H9 (cell line): ENCODE results near the gene CALHM5. TPM values are rescaled to one million over a fixed set of nuclear protein-coding genes. Genes with fewer than 3 reads are reported as not detected.

ENCODE experiments used
- DNase-seq: peaks from one replicate; pipeline ENCODE4 v3.0.0-alpha.2; 2017
- H2AFZ ChIP-seq: one replicate; pipeline ENCODE4 v1.6.1; 2013; ENCODE audit warnings: mild to moderate bottlenecking, low read length, control low read depth, moderate library complexity
- H2AK5ac ChIP-seq: 2 replicates; pipeline ENCODE4 v1.6.1; 2013; ENCODE audit warnings: low read length, control low read depth, mixed read lengths; ENCODE audit not compliant: insufficient read length
- H2BK120ac ChIP-seq: one replicate; pipeline ENCODE4 v1.6.1; 2013; ENCODE audit warnings: low read depth, mild to moderate bottlenecking, low read length, control low read depth, inconsistent platforms; ENCODE audit not compliant: poor library complexity, severe bottlenecking
- H2BK12ac ChIP-seq: 2 replicates; pipeline ENCODE4 v1.6.1; 2013; ENCODE audit warnings: low read length, control low read depth, mixed read lengths, low read depth; ENCODE audit not compliant: insufficient read length
- H2BK15ac ChIP-seq: 2 replicates; pipeline ENCODE4 v1.6.1; 2013; ENCODE audit warnings: low read depth, low read length, control low read depth
- H2BK20ac ChIP-seq: one replicate; pipeline ENCODE4 v1.6.1; 2013; ENCODE audit warnings: low read depth, mild to moderate bottlenecking, low read length, control low read depth, inconsistent platforms; ENCODE audit not compliant: poor library complexity, severe bottlenecking
- H2BK5ac ChIP-seq: 2 replicates; pipeline ENCODE4 v1.6.1; 2013; ENCODE audit warnings: low read length, control low read depth, mixed read lengths; ENCODE audit not compliant: insufficient read length
- H3K14ac ChIP-seq: 2 replicates; pipeline ENCODE4 v1.6.1; 2013; ENCODE audit warnings: low read length, control low read depth; ENCODE audit not compliant: insufficient read depth
- H3K18ac ChIP-seq: 2 replicates; pipeline ENCODE4 v1.6.1; 2013; ENCODE audit warnings: low read depth, mild to moderate bottlenecking, mixed read lengths, low read length, control low read depth; ENCODE audit not compliant: insufficient read length
- H3K23ac ChIP-seq: 2 replicates; pipeline ENCODE4 v1.6.1; 2013; ENCODE audit warnings: low read length, control low read depth, mixed read lengths, low read depth; ENCODE audit not compliant: insufficient read length
- H3K23me2 ChIP-seq: 2 replicates; pipeline ENCODE4 v1.6.1; 2013; ENCODE audit warnings: low read depth, mild to moderate bottlenecking, mixed read lengths, low read length, control low read depth; ENCODE audit not compliant: insufficient read length, poor library complexity, severe bottlenecking
- H3K27ac ChIP-seq: 2 replicates; pipeline ENCODE4 v1.5.1; 2013; ENCODE audit warnings: low read length, control low read depth, mixed read lengths, low read depth; ENCODE audit not compliant: insufficient read length
- H3K27me3 ChIP-seq: 2 replicates; pipeline ENCODE4 v1.6.1; 2013; ENCODE audit warnings: low read length, control low read depth, inconsistent platforms; ENCODE audit not compliant: insufficient read depth
- H3K4ac ChIP-seq: 2 replicates; pipeline ENCODE4 v1.6.1; 2013; ENCODE audit warnings: low read depth, mild to moderate bottlenecking, control low read depth, inconsistent platforms, low read length, moderate library complexity
- H3K4me1 ChIP-seq: 2 replicates; pipeline ENCODE4 v1.6.1; 2013; ENCODE audit warnings: low read length, control low read depth, inconsistent platforms; ENCODE audit not compliant: insufficient read depth
- H3K4me2 ChIP-seq: 2 replicates; pipeline ENCODE4 v1.6.1; 2013; ENCODE audit warnings: low read length, control low read depth, mixed read lengths; ENCODE audit not compliant: insufficient read length, insufficient read depth
- H3K56ac ChIP-seq: 2 replicates; pipeline ENCODE4 v1.6.1; 2013; ENCODE audit warnings: low read depth, mild to moderate bottlenecking, mixed read lengths, low read length, control low read depth; ENCODE audit not compliant: insufficient read length
- H3K79me1 ChIP-seq: 2 replicates; pipeline ENCODE4 v1.6.1; 2013; ENCODE audit warnings: low read depth, mild to moderate bottlenecking, moderate library complexity, low read length, control low read depth, inconsistent platforms; ENCODE audit not compliant: insufficient read depth, poor library complexity, severe bottlenecking
- H3K79me2 ChIP-seq: 2 replicates; pipeline ENCODE4 v1.6.1; 2013; ENCODE audit warnings: low read length, control low read depth, inconsistent platforms; ENCODE audit not compliant: insufficient read depth
- H3K9ac ChIP-seq: 2 replicates; pipeline ENCODE4 v1.6.1; 2013; ENCODE audit warnings: low read length, control low read depth, mixed read lengths; ENCODE audit not compliant: insufficient read length; ENCODE audit errors: extremely low read depth
- H3K9me3 ChIP-seq: one replicate; pipeline ENCODE4 v1.6.1; 2013; ENCODE audit warnings: low read depth, low read length, inconsistent platforms; ENCODE audit not compliant: control insufficient read depth
- H3T11ph ChIP-seq: one replicate; pipeline ENCODE4 v1.6.1; 2013; ENCODE audit warnings: mild to moderate bottlenecking, low read length, control low read depth, inconsistent platforms
- H4K20me1 ChIP-seq: one replicate; pipeline ENCODE4 v1.6.1; 2013; ENCODE audit not compliant: control insufficient read depth, insufficient read length, insufficient read depth
- H4K5ac ChIP-seq: 2 replicates; pipeline ENCODE4 v1.6.1; 2013; ENCODE audit warnings: low read depth, mild to moderate bottlenecking, mixed read lengths, low read length, control low read depth; ENCODE audit not compliant: insufficient read length
- H4K8ac ChIP-seq: replicated peaks from 2 replicates; pipeline ENCODE4 v1.6.1; 2013; ENCODE audit warnings: low read length, control low read depth, mixed read lengths, low read depth; ENCODE audit not compliant: insufficient read length
- H4K91ac ChIP-seq: 2 replicates; pipeline ENCODE4 v1.6.1; 2013; ENCODE audit warnings: low read depth, mild to moderate bottlenecking, moderate library complexity, mixed read lengths, low read length, control low read depth; ENCODE audit not compliant: insufficient read length
- H3K27ac Mint-ChIP-seq, 3 experiments: 2 replicates in 2 of 3; 3 replicates in 1 of 3; pipeline ENCODE4 v1.8.0; 2020 to 2021; ENCODE audit warnings: mixed read lengths in 3 of 3, mild to moderate bottlenecking in 1 of 3, moderate library complexity in 1 of 3
- H3K27me3 Mint-ChIP-seq: 2 replicates; pipeline ENCODE4 v1.8.0; 2021; ENCODE audit warnings: low read depth, mild to moderate bottlenecking, moderate library complexity, mixed read lengths
- H3K36me3 Mint-ChIP-seq, 3 experiments: 2 replicates in 2 of 3; 3 replicates in 1 of 3; pipeline ENCODE4 v1.8.0; 2020 to 2021; ENCODE audit warnings: low read depth in 3 of 3, mixed read lengths in 3 of 3; ENCODE audit not compliant: insufficient read depth in 1 of 3
- H3K4me1 Mint-ChIP-seq, 2 experiments: 2 replicates each; pipeline ENCODE4 v1.8.0; 2020; ENCODE audit warnings: mixed read lengths in 2 of 2
- H3K4me3 Mint-ChIP-seq, 2 experiments: 2 replicates in 1 of 2; 3 replicates in 1 of 2; pipeline ENCODE4 v1.8.0; 2020 to 2021; ENCODE audit warnings: mild to moderate bottlenecking in 2 of 2, mixed read lengths in 2 of 2, moderate library complexity in 1 of 2
- H3K9me3 Mint-ChIP-seq, 2 experiments: 2 replicates in 1 of 2; 3 replicates in 1 of 2; pipeline ENCODE4 v1.8.0; 2020; ENCODE audit warnings: mild to moderate bottlenecking in 2 of 2, mixed read lengths in 2 of 2, moderate library complexity in 1 of 2
- total RNA-seq: library from RNA; stranded (reverse); gene quantifications from 2 replicates; pipeline ENCODE4 v1.2.1, GENCODE V29; 2021
- TF ChIP-seq, protein P1 (sequence below): fragments of 200-600 bp; sonication (generic); conservative IDR thresholded peaks from 3 replicates; pipeline ENCODE4 v1.8.0; 2021; ENCODE audit warnings: antibody characterized with exemption, mild to moderate bottlenecking

The CALHM5 gene
- total RNA-seq, 1 experiment from 2014 or later: 0.09 TPM

DNA sequence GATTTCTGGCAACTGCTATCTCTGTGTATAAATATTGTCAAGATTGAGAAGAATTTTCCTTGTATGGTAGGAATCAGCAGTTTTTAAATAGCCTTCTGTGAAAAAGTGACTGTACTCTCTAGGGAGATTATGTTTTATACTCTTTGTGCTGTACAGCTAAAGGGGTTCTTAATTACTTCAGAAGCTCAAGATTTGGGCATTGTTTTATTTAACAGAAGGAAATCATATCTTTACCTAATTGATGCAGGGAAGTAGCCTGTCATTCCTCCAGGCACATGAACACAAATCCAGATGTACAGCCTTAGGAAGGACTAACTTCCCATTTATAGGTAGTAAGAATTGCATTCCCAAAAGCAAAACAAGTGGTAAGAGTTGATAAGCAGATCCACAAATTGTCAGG, 1.3 kb downstream of the CALHM5 start:
- Histone ChIP-seq H3K4ac (no peak overlapping the region), H3K4me2 (no peak overlapping the region), H2BK5ac (no peak overlapping the region), H2BK20ac (no peak overlapping the region), H3K4me1 (peaks cover 4% of the 10 kb centered on the region; the same call in 1 of the 2 replicates), H4K20me1 (no peaks in the 10 kb centered on the region), H3K79me1 (no peaks in the 10 kb centered on the region), H3K27me3 (no peaks in the 10 kb centered on the region), H3K23ac (no peak overlapping the region), H2BK15ac (no peak overlapping the region), H2BK12ac (no peak overlapping the region), H3K9me3 (no peaks in the 10 kb centered on the region), H4K5ac (no peak overlapping the region), H4K8ac (no peak overlapping the region), H3K79me2 (no peaks in the 10 kb centered on the region), H3K9ac (no peak overlapping the region), H4K91ac (no peak overlapping the region), H2AFZ (no peak overlapping the region), H3T11ph (no peak overlapping the region), H3K56ac (no peak overlapping the region), H3K23me2 (no peaks in the 10 kb centered on the region), H3K27ac (no peak overlapping the region), H2BK120ac (no peak overlapping the region), H3K18ac (no peak overlapping the region), H2AK5ac (no peak overlapping the region), H3K14ac (no peak overlapping the region)
- H3K4me3 Mint-ChIP-seq: no peak overlapping the region
- H3K27me3 Mint-ChIP-seq: no peaks in the 10 kb centered on the region; the same call in 1 of the 2 replicates
- peaks cover 0 to 6% (median 2%) of the 10 kb centered on the region in 3 experiments; a peak in 1 of 7 replicates for H3K36me3 Mint-ChIP-seq
- peaks cover 11 to 18% of the 10 kb centered on the region in 2 experiments for H3K4me1 Mint-ChIP-seq
- H3K9me3 Mint-ChIP-seq: peaks cover 0 to 7% of the 10 kb centered on the region in 2 experiments; a peak in 3 of 5 replicates
- no peak for DNase-seq
- H3K27ac Mint-ChIP-seq: no peak overlapping the region
- TF ChIP-seq, protein P1, sequence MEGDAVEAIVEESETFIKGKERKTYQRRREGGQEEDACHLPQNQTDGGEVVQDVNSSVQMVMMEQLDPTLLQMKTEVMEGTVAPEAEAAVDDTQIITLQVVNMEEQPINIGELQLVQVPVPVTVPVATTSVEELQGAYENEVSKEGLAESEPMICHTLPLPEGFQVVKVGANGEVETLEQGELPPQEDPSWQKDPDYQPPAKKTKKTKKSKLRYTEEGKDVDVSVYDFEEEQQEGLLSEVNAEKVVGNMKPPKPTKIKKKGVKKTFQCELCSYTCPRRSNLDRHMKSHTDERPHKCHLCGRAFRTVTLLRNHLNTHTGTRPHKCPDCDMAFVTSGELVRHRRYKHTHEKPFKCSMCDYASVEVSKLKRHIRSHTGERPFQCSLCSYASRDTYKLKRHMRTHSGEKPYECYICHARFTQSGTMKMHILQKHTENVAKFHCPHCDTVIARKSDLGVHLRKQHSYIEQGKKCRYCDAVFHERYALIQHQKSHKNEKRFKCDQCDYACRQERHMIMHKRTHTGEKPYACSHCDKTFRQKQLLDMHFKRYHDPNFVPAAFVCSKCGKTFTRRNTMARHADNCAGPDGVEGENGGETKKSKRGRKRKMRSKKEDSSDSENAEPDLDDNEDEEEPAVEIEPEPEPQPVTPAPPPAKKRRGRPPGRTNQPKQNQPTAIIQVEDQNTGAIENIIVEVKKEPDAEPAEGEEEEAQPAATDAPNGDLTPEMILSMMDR: no peak
